ENCODE results near the gene IPO13.
A peak's percentile ranks its signal among the peaks of the same experiment; 100 is the strongest.

Gene IPO13

GRCh38 chr1:43952731-43953346 is 6.1 kb downstream of the IPO13 start:
- no peak for DNase-seq

- DNase-seq = no peak
Measured at GRCh38 chr1:43953361-43953760, 6.6 kb downstream of the IPO13 start.

- DNase-seq = no peak
Measured at GRCh38 chr1:43954036-43954435, 7.3 kb downstream of the IPO13 start.

- no peak for DNase-seq
Measured at GRCh38 chr1:43956234-43956633, 9.5 kb downstream of the IPO13 start.

GRCh38 chr1:43957407-43958040 is 10.8 kb downstream of the IPO13 start:
- no peak for DNase-seq

- DNase-seq = no peak
Measured at GRCh38 chr1:43958351-43959255, 11.9 kb downstream of the IPO13 start.

- DNase-seq = no peak
Measured at GRCh38 chr1:43960798-43961197, 14.0 kb downstream of the IPO13 start.

GRCh38 chr1:43961692-43962091 is 14.9 kb downstream of the IPO13 start:
- no peak for DNase-seq

- no peak for DNase-seq
Measured at GRCh38 chr1:43962324-43962723, 15.6 kb downstream of the IPO13 start.

GRCh38 chr1:43963006-43963405 is 16.3 kb downstream of the IPO13 start:
- DNase-seq = no peak

GRCh38 chr1:43963890-43964289 is 17.1 kb downstream of the IPO13 start:
- no peak for DNase-seq

- no peak for DNase-seq
Measured at GRCh38 chr1:43965316-43965715, 18.6 kb downstream of the IPO13 start.

GRCh38 chr1:43968348-43968948 is 21.7 kb downstream of the IPO13 start:
- no peak for DNase-seq

- no peak for DNase-seq
Measured at GRCh38 chr1:43969416-43969745, 22.6 kb downstream of the IPO13 start.

- peak; percentile 88 to 94 for DNase-seq
Measured at GRCh38 chr1:43969746-43970466, 23.2 kb downstream of the IPO13 start, which contains the start of gene DPH2. Gene DPH2, plus strand, starts transcription at chr1:43970010. Its CDS starts 166 bp downstream, at chr1:43970176.

- no peak for DNase-seq
Measured at GRCh38 chr1:43970502-43970901, 23.8 kb downstream of the IPO13 start.

GRCh38 chr1:43970911-43971310 is 24.2 kb downstream of the IPO13 start:
- DNase-seq = no peak

GRCh38 chr1:43971336-43971980 is 24.7 kb downstream of the IPO13 start:
- no peak for DNase-seq

- peak in 1 of 2 experiments; percentile 39 for DNase-seq
Measured at GRCh38 chr1:43973981-43974442, 27.3 kb downstream of the IPO13 start.

- DNase-seq = peak; percentile 64 to 83
Measured at GRCh38 chr1:43974443-43975248, 27.9 kb downstream of the IPO13 start, which contains the start of gene ATP6V0B. Gene ATP6V0B, plus strand, starts transcription at chr1:43974960. Its CDS starts 81 bp downstream, at chr1:43975041.
